Neural crest cell (in vitro differentiated cells): Measurements from ENCODE around the gene GATB. TPM values are rescaled to one million over a fixed set of nuclear protein-coding genes. Genes with fewer than 3 reads are reported as not detected.

ENCODE experiments used
- DNase-seq: peaks from one replicate; pipeline ENCODE4 v3.0.0; 2021; ENCODE audit warnings: low read depth, mixed read lengths, low spot score
- H3K27ac Mint-ChIP-seq: one replicate; pipeline ENCODE4 v1.8.0; 2021; ENCODE audit warnings: mild to moderate bottlenecking, mixed read lengths; ENCODE audit not compliant: unreplicated experiment
- H3K27me3 Mint-ChIP-seq: 2 replicates; pipeline ENCODE4 v1.8.0; 2021; ENCODE audit warnings: low read depth, mild to moderate bottlenecking, mixed read lengths
- H3K36me3 Mint-ChIP-seq: 2 replicates; pipeline ENCODE4 v1.8.0; 2021; ENCODE audit warnings: low read depth, mild to moderate bottlenecking, mixed read lengths
- H3K4me1 Mint-ChIP-seq: 2 replicates; pipeline ENCODE4 v1.8.0; 2021; ENCODE audit warnings: mixed read lengths
- H3K4me3 Mint-ChIP-seq: one replicate; pipeline ENCODE4 v1.8.0; 2021; ENCODE audit warnings: mild to moderate bottlenecking, mixed read lengths
- H3K9me3 Mint-ChIP-seq: 2 replicates; pipeline ENCODE4 v1.8.0; 2021; ENCODE audit warnings: mixed read lengths
- total RNA-seq: library from RNA; stranded (reverse); gene quantifications from 2 replicates; pipeline ENCODE4 v1.2.1, GENCODE V29; 2021
- TF ChIP-seq, protein P1 (sequence below): fragments of 200-600 bp; sonication (generic); conservative IDR thresholded peaks from 2 replicates; pipeline ENCODE4 v1.5.0; 2021; ENCODE audit warnings: antibody characterized with exemption, mild to moderate bottlenecking

Gene GATB
- total RNA-seq, 1 donor from 2014 or later = 24.9 TPM

DNA sequence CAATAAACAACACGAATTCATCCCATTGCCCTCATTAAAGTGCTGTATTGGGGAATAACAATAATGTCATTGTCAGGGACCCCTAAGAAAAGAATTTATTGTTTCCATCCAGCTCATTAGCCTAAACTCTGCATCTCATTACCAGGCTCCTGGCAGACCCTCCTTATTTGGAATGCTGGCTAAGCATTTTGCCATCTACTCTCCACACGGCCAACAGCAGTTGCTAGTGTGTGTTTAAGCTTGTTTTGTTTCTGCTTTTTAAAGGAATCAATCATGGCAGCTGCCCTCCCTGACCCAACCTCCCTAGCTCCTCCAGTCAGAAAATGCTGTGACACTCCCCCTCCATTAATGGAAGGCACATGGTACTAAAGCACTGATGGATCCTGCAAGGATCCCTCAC is 43.5 kb downstream of the GATB start:
- H3K4me3 Mint-ChIP-seq = no peak overlapping the region
- no peak for DNase-seq
- H3K4me1 Mint-ChIP-seq = peaks cover 18% of the 10 kb centered on the region
- H3K9me3 Mint-ChIP-seq = no peaks in the 10 kb centered on the region
- no peaks in the 10 kb centered on the region for H3K36me3 Mint-ChIP-seq
- no peak overlapping the region for H3K27ac Mint-ChIP-seq
- no peaks in the 10 kb centered on the region for H3K27me3 Mint-ChIP-seq
- TF ChIP-seq, protein P1, sequence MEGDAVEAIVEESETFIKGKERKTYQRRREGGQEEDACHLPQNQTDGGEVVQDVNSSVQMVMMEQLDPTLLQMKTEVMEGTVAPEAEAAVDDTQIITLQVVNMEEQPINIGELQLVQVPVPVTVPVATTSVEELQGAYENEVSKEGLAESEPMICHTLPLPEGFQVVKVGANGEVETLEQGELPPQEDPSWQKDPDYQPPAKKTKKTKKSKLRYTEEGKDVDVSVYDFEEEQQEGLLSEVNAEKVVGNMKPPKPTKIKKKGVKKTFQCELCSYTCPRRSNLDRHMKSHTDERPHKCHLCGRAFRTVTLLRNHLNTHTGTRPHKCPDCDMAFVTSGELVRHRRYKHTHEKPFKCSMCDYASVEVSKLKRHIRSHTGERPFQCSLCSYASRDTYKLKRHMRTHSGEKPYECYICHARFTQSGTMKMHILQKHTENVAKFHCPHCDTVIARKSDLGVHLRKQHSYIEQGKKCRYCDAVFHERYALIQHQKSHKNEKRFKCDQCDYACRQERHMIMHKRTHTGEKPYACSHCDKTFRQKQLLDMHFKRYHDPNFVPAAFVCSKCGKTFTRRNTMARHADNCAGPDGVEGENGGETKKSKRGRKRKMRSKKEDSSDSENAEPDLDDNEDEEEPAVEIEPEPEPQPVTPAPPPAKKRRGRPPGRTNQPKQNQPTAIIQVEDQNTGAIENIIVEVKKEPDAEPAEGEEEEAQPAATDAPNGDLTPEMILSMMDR = no peak

DNA sequence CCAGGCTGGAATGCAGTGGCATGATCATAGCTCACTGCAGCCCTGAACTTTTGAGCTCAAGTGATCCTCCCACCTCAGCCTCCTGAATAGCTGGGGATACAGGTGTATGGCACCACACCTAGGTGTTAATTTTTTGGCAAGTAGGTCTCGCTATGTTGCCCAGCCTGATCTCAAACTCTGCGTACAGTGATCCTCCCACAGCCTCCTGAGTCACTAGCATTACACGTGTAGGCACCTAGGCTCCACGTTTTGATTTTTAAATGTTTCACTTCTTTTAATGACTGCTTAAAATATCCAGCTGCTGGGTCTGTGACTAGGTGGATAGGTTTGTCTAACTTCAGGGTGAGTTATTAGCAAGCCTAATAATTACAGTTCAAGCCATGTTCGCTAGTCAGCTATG is 44.5 kb downstream of the GATB start:
- DNase-seq = no peak
- TF ChIP-seq, protein P1 = no peak
- no peaks in the 10 kb centered on the region for H3K27me3 Mint-ChIP-seq
- H3K9me3 Mint-ChIP-seq = no peaks in the 10 kb centered on the region
- H3K4me3 Mint-ChIP-seq = no peak overlapping the region
- no peak overlapping the region for H3K27ac Mint-ChIP-seq
- peaks cover 18% of the 10 kb centered on the region for H3K4me1 Mint-ChIP-seq
- H3K36me3 Mint-ChIP-seq = no peaks in the 10 kb centered on the region

DNA sequence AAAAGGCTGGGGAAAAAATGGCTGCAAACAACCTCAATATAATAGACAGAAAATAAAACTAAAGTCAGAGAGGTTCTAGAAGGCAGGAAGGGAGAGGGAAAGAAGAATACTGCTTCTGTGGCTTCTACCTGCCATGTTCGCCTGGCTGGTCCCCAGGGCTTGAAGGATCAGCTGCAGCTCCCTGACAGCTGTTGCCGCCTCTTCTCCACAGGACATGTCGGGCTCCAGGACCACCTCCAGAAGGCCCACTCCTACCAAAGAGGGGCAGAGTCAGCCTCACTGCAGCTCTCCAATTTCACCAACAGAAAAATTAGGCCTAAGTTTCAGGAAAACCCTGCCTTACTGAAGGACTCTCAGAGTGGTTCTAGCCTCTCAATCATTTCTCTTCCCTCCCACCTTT is 44.9 kb downstream of the GATB start:
- Mint-ChIP-seq H3K36me3 (no peaks in the 10 kb centered on the region), H3K27me3 (no peaks in the 10 kb centered on the region), H3K9me3 (no peaks in the 10 kb centered on the region), H3K4me1 (peaks cover 18% of the 10 kb centered on the region), H3K4me3 (no peak overlapping the region), H3K27ac (no peak overlapping the region)
- DNase-seq = no peak
- TF ChIP-seq, protein P1 = no peak

DNA sequence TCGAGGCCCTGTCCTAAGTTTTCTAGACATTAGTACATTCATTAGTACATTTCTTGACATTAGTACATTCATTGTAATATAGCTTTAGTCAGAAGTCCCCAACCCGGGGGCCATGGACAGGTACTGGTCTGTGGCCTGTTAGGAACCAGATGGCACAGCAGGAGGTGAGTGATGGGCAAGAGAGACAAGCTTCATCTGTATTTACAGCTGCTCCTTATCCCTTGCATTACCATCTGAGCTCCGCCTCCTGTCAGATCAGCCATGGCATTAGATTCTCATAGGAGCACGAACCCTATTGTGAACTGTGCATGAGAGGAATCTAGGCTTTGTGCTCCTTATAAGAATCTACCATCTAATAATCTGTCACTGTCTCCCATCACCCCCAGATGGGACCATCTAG is 48.0 kb downstream of the GATB start:
- H3K9me3 Mint-ChIP-seq = no peaks in the 10 kb centered on the region
- TF ChIP-seq, protein P1 = no peak
- no peak overlapping the region for H3K4me3 Mint-ChIP-seq
- no peak overlapping the region for H3K27ac Mint-ChIP-seq
- no peak for DNase-seq
- no peaks in the 10 kb centered on the region for H3K36me3 Mint-ChIP-seq
- no peaks in the 10 kb centered on the region for H3K27me3 Mint-ChIP-seq
- peaks cover 8% of the 10 kb centered on the region for H3K4me1 Mint-ChIP-seq

DNA sequence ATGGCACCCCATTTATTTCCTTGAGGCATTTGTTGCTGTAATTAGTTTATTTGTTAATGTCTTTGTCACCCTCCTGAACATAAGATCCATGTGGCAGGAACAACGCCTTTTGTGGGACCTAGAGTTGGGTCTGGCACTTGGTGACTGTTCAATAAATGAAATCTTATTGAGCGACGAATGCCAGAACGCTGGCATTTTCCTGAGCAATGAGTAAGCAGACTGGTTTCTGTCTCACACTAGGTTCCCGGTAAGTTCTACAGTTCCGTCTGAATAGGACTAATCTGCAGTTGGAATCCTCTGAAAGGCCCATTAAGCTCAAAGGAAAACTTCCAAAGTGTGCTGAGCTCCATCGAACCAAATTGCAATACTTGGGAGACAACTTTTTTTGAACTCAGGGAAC is 49.2 kb downstream of the GATB start:
- Mint-ChIP-seq H3K36me3 (no peaks in the 10 kb centered on the region), H3K4me3 (no peak overlapping the region), H3K27me3 (no peaks in the 10 kb centered on the region), H3K9me3 (no peaks in the 10 kb centered on the region), H3K4me1 (no peaks in the 10 kb centered on the region), H3K27ac (no peak overlapping the region)
- DNase-seq = no peak
- TF ChIP-seq, protein P1 = no peak

DNA sequence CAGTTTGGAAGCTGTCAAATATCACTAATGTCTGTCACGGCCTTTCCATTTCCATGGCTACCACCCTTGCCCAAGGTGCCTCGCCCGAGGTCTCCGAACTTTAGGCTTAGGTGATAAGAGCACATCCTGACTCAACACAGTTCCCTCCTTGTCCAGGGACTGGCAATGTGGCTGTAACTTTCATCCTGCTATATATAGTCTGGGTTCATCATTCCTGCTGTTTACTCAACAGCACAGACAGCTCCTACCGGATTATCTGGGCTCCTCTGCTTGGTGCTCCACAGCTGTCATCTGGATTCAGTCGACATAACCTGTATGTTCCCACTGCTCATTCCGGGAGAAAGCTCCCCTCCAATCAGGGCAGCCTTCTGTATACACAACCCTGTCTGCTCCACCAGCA is 51.2 kb downstream of the GATB start:
- no peaks in the 10 kb centered on the region for H3K9me3 Mint-ChIP-seq
- no peak overlapping the region for H3K27ac Mint-ChIP-seq
- H3K4me3 Mint-ChIP-seq = no peak overlapping the region
- H3K36me3 Mint-ChIP-seq = peaks cover 6% of the 10 kb centered on the region
- no peak for DNase-seq
- no peaks in the 10 kb centered on the region for H3K4me1 Mint-ChIP-seq
- no peaks in the 10 kb centered on the region for H3K27me3 Mint-ChIP-seq
- TF ChIP-seq, protein P1 = no peak
